Cardiac fibroblast (primary cell): ENCODE results near the gene SDK1.

Source experiments
- DNase-seq, 2 donors: peaks; one replicate each; pipeline versions ENCODE4 v3.0.0 to v3.0.0-alpha.2; 2010; ENCODE audit warnings: low read depth in 2 of 2
- H3K4me3 ChIP-seq, 2 donors: replicated peaks in 1 of 2; 1 replicate in 1 of 2; 2 replicates in 1 of 2; pipeline ENCODE4 v1.5.1; 2011; ENCODE audit warnings: low read depth in 2 of 2, low read length in 2 of 2, mild to moderate bottlenecking in 2 of 2, moderate library complexity in 1 of 2
- CTCF ChIP-seq: IDR thresholded peaks from one replicate; pipeline ENCODE4 v1.5.1; 2011; ENCODE audit warnings: low read depth, mild to moderate bottlenecking, low read length, inconsistent platforms

Gene SDK1

GRCh38 chr7:4266270-4267040 is 965.4 kb downstream of the SDK1 start:
- DNase-seq = no peak
- no peak for TF ChIP-seq CTCF
- H3K4me3 ChIP-seq = no peak overlapping the region

- no peak for DNase-seq
- TF ChIP-seq CTCF = no peak
- no peak overlapping the region for H3K4me3 ChIP-seq
Measured at GRCh38 chr7:4267341-4268039, 966.4 kb downstream of the SDK1 start.

GRCh38 chr7:4268040-4268965 is 967.3 kb downstream of the SDK1 start:
- H3K4me3 ChIP-seq = no peak overlapping the region
- no peak for TF ChIP-seq CTCF
- no peak for DNase-seq

- no peak overlapping the region for H3K4me3 ChIP-seq
- DNase-seq = no peak
- TF ChIP-seq CTCF = no peak
Measured at GRCh38 chr7:4269086-4269485, 968.0 kb downstream of the SDK1 start.

GRCh38 chr7:4269746-4270145 is 968.7 kb downstream of the SDK1 start:
- H3K4me3 ChIP-seq = no peak overlapping the region
- TF ChIP-seq CTCF = no peak
- no peak for DNase-seq

GRCh38 chr7:4270268-4270667 is 969.2 kb downstream of the SDK1 start:
- DNase-seq = no peak

More at GRCh38 chr7:4270268-4270667, 969.2 kb downstream of the SDK1 start:
- H3K4me3 ChIP-seq = no peak overlapping the region
- no peak for TF ChIP-seq CTCF
